Mesenchymal stem cell (in vitro differentiated cells and primary cell): ENCODE results near the gene HDAC4.

Source experiments
- DNase-seq: peaks from one replicate; pipeline ENCODE4 v3.0.0-alpha.2; 2013
- H2AFZ ChIP-seq: one replicate; pipeline ENCODE4 v1.6.1; 2013; ENCODE audit warnings: low read depth, mild to moderate bottlenecking, control low read depth, inconsistent platforms, low read length, moderate library complexity
- H2AK5ac ChIP-seq: 2 replicates; pipeline ENCODE4 v1.6.1; 2013; ENCODE audit warnings: low read length, moderate library complexity, mild to moderate bottlenecking, inconsistent platforms; ENCODE audit not compliant: severe bottlenecking
- H2BK120ac ChIP-seq: one replicate; pipeline ENCODE4 v1.6.1; 2013; ENCODE audit warnings: low read depth, mild to moderate bottlenecking, inconsistent platforms, low read length, moderate library complexity
- H2BK12ac ChIP-seq, 2 experiments: one replicate each; pipeline ENCODE4 v1.6.1; 2013; ENCODE audit warnings: inconsistent platforms in 2 of 2, low read length in 2 of 2, mild to moderate bottlenecking in 2 of 2, moderate library complexity in 2 of 2, control low read depth in 1 of 2
- H2BK15ac ChIP-seq: one replicate; pipeline ENCODE4 v1.6.1; 2013; ENCODE audit warnings: mild to moderate bottlenecking, low read depth, inconsistent platforms; ENCODE audit not compliant: poor library complexity, severe bottlenecking
- H2BK5ac ChIP-seq: 2 replicates; pipeline ENCODE4 v1.6.1; 2013; ENCODE audit warnings: low read depth, mild to moderate bottlenecking, low read length, control low read depth, inconsistent platforms; ENCODE audit not compliant: poor library complexity, severe bottlenecking
- H3K14ac ChIP-seq, 2 experiments: one replicate each; pipeline ENCODE4 v1.6.1; 2013; ENCODE audit warnings: inconsistent platforms in 2 of 2, low read length in 2 of 2, control low read depth in 1 of 2, mild to moderate bottlenecking in 1 of 2, moderate library complexity in 1 of 2
- H3K18ac ChIP-seq, 2 experiments: one replicate each; pipeline ENCODE4 v1.6.1; 2013; ENCODE audit warnings: inconsistent platforms in 2 of 2, low read length in 2 of 2, control low read depth in 1 of 2, low read depth in 1 of 2, mild to moderate bottlenecking in 1 of 2
- H3K23ac ChIP-seq, 2 experiments: one replicate each; pipeline ENCODE4 v1.6.1; 2013; ENCODE audit warnings: inconsistent platforms in 2 of 2, low read length in 2 of 2, mild to moderate bottlenecking in 2 of 2, moderate library complexity in 2 of 2, control low read depth in 1 of 2
- H3K27ac ChIP-seq: 2 replicates; pipeline ENCODE4 v1.5.1; 2013; ENCODE audit warnings: mild to moderate bottlenecking, moderate library complexity, low read length, control low read depth, inconsistent platforms; ENCODE audit not compliant: poor library complexity, severe bottlenecking
- H3K27me3 ChIP-seq, 2 experiments: 2 replicates each; pipeline versions ENCODE4 v1.6.1 to v1.7.0; 2013; ENCODE audit warnings: low read length in 2 of 2, mild to moderate bottlenecking in 2 of 2, moderate library complexity in 2 of 2, control low read depth in 1 of 2, inconsistent platforms in 1 of 2; ENCODE audit not compliant: control insufficient read depth in 1 of 2, insufficient read depth in 1 of 2
- H3K36me3 ChIP-seq, 2 experiments: 2 replicates each; pipeline versions ENCODE4 v1.6.1 to v1.7.0; 2013; ENCODE audit warnings: low read length in 2 of 2, control low read depth in 1 of 2, inconsistent platforms in 1 of 2, low read depth in 1 of 2, mild to moderate bottlenecking in 1 of 2; ENCODE audit not compliant: insufficient read depth in 2 of 2, control insufficient read depth in 1 of 2
- H3K4ac ChIP-seq, 2 experiments: one replicate each; pipeline ENCODE4 v1.6.1; 2013; ENCODE audit warnings: inconsistent platforms in 2 of 2, low read length in 2 of 2, mild to moderate bottlenecking in 2 of 2, moderate library complexity in 2 of 2, control low read depth in 1 of 2, low read depth in 1 of 2
- H3K4me1 ChIP-seq: 2 replicates; pipeline ENCODE4 v1.6.1; 2013; ENCODE audit warnings: low read depth, low read length, control low read depth; ENCODE audit not compliant: control insufficient read depth, insufficient read depth
- H3K4me2 ChIP-seq: 2 replicates; pipeline ENCODE4 v1.6.1; 2013; ENCODE audit warnings: low read length, mild to moderate bottlenecking, inconsistent platforms; ENCODE audit not compliant: poor library complexity, severe bottlenecking
- H3K4me3 ChIP-seq, 2 experiments: 2 replicates each; pipeline versions ENCODE4 v1.5.1 to v1.7.0; 2013; ENCODE audit warnings: low read length in 2 of 2, mild to moderate bottlenecking in 2 of 2, control low read depth in 1 of 2, low read depth in 1 of 2; ENCODE audit not compliant: insufficient read depth in 1 of 2
- H3K79me1 ChIP-seq: replicated peaks from 2 replicates; pipeline ENCODE4 v1.6.1; 2013; ENCODE audit warnings: mild to moderate bottlenecking, control low read depth, low read length, inconsistent platforms; ENCODE audit not compliant: poor library complexity, severe bottlenecking
- H3K9ac ChIP-seq: 2 replicates; pipeline ENCODE4 v1.7.0; 2013; ENCODE audit warnings: mild to moderate bottlenecking, low read length, moderate library complexity
- H3K9me3 ChIP-seq: 2 replicates; pipeline ENCODE4 v1.7.0; 2013; ENCODE audit warnings: mild to moderate bottlenecking, low read length; ENCODE audit not compliant: control insufficient read depth
- H4K8ac ChIP-seq: one replicate; pipeline ENCODE4 v1.6.1; 2013; ENCODE audit warnings: inconsistent platforms, mild to moderate bottlenecking, low read length, moderate library complexity
- H4K91ac ChIP-seq: one replicate; pipeline ENCODE4 v1.6.1; 2013; ENCODE audit warnings: mild to moderate bottlenecking, low read length, inconsistent platforms
- WGBS: methylation state at CpG from one replicate; pipeline ENCODE4 v1.1.7; 2013; ENCODE audit warnings: mixed read lengths; 5-methylcytosine and 5-hydroxymethylcytosine counted together

The HDAC4 gene

DNA sequence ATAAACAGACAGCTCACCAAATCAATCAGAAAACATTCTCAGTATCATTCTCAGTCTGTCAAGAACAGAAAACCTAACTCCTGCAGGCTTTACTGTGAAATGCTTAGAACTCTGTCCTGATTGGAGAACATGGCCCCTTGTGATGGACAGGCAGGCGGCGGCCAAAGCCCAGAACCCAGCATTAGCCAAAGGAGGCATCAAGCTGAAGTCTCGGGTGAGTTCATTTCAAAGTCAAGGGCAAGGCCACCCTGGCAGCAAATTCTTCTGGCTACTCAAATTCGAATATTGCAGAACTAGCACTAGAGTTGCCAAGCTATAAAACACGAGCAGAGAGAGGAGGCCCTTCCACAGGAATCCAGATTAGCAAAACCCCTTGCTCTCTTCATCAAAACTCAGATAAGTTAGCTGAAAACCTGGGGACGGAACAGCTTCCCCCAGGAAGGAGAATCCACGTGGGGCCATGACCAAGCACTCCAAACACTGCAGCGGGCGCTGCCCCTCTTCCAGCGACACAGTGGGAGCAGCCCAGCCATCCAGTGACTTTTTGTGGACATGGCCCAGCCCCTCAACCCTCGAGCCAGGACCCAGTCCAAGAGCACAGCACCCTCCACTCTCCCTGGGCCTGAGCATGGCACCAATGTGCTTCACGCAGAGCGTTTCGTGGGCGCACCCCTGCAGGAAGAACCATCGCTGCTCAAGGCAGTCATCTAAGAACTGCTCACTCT, 98.6 kb downstream of the HDAC4 start:
- no peak overlapping the region for H2BK12ac ChIP-seq
- H3K23ac ChIP-seq, result no peak overlapping the region
- H3K27ac ChIP-seq, result no peak overlapping the region
- no peak overlapping the region for H4K8ac ChIP-seq
- no peak overlapping the region for H4K91ac ChIP-seq
- DNase-seq, result no peak
- H3K18ac ChIP-seq, result no peak overlapping the region
- H2BK120ac ChIP-seq, result no peak overlapping the region
- H3K36me3 ChIP-seq, result peaks cover 0 to 14% of the 10 kb centered on the region in 2 experiments
- H2BK5ac ChIP-seq, result no peak overlapping the region
- H3K9me3 ChIP-seq, result no peaks in the 10 kb centered on the region
- no peak overlapping the region for H2AK5ac ChIP-seq
- H3K9ac ChIP-seq, result no peak overlapping the region
- peaks cover 47% of the 10 kb centered on the region for H3K4me1 ChIP-seq
- H3K14ac ChIP-seq, result peak overlapping the region in 1 of 2 experiments; percentile 11
- peaks cover 51% of the 10 kb centered on the region for H3K79me1 ChIP-seq
- H2BK15ac ChIP-seq, result no peak overlapping the region
- H3K4me2 ChIP-seq, result no peak overlapping the region
- H2AFZ ChIP-seq, result no peak overlapping the region
- no peaks in the 10 kb centered on the region for H3K27me3 ChIP-seq
- 93% methylated on average over 16 of the region's 16 CpGs for WGBS
- H3K4me3 ChIP-seq, result no peak overlapping the region
- H3K4ac ChIP-seq, result no peak overlapping the region

DNA sequence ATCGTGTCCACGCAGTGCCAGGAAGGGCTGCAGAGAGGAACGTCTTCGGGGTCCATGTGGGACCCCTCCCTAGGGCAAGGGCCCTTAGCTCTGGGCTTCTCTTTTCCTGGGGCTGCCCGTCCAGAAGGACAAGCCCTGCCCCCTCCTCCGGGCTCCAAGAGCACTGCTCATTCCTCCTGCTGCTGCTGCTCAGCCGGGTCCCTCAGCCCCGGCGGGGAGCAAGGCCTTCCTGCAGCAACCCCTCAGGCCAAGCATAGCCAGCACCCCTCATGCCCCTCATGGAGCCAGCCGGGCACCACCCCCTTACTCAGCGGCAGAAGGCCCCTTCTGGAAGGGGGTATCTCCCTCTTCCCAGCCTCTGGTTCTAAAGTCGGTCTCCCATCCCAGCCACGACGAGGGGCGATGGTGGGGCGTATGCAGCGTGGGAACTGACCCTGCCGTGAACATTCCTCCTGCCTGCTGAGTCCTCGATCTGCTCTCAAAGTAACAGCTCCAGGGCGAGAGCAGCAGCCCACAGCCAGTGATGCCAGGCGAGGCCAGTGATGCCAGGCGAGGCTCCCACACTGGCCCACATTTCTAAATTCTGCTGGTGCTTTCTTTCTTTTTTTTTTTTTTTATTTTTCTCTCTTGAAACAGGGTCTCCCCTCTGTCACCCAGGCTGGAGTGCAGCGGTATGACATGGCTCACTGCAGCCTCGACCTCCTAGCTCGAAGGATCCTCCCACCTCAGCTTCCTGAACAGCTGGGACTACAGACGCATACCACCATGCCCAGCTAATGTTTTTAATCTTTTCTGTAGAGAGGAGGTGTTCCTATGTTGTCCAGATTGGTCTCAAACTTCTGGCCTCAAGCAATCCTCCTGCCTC, 99.7 kb downstream of the HDAC4 start:
- H2BK15ac ChIP-seq, result no peak overlapping the region
- no peak for DNase-seq
- 93% methylated on average over 25 of the region's 26 CpGs for WGBS

DNA sequence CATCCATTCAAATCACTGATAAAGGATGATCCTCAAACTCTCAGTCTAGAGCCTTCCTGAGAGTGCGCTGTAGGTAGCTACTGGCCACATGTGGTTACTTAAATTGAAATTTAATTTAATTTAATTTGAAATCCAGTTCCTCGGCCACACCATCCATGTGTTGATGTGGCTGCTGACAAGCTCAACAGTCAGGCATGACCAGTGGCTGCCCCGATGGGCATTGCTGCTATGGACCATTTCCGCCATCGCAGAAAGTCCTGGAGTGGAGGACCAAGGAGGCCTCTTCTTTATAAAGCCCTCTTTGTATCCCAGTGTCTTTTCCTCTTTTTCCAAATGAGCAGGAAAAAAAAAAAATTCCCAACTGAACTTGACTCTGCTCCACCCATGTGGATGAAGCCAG, 100.6 kb downstream of the HDAC4 start:
- Histone ChIP-seq H3K79me1 (peaks cover 44% of the 10 kb centered on the region), H2BK5ac (no peak overlapping the region), H2AFZ (no peak overlapping the region), H3K4ac (no peak overlapping the region), H2AK5ac (no peak overlapping the region), H4K8ac (no peak overlapping the region), H3K4me3 (peak overlapping the region in 1 of 2 experiments; percentile 78), H3K4me1 (peaks cover 58% of the 10 kb centered on the region), H3K27ac (no peak overlapping the region), H2BK120ac (no peak overlapping the region), H3K23ac (no peak overlapping the region), H2BK15ac (no peak overlapping the region), H3K18ac (no peak overlapping the region), H3K4me2 (no peak overlapping the region), H4K91ac (no peak overlapping the region), H2BK12ac (no peak overlapping the region), H3K36me3 (peaks cover 0 to 10% of the 10 kb centered on the region in 2 experiments), H3K9ac (peak overlapping the region; percentile 82), H3K9me3 (no peaks in the 10 kb centered on the region), H3K14ac (no peak overlapping the region), H3K27me3 (no peaks in the 10 kb centered on the region)
- WGBS, result 94% methylated on average over 4 of the region's 5 CpGs
- no peak for DNase-seq

More for the DNA sequence above, 99.7 kb downstream of the HDAC4 start:
- peak overlapping the region in 1 of 2 experiments; percentile 78 for H3K4me3 ChIP-seq
- H3K18ac ChIP-seq, result no peak overlapping the region
- peak overlapping the region; percentile 6 for H2AK5ac ChIP-seq
- H3K27ac ChIP-seq, result no peak overlapping the region
- no peak overlapping the region for H2AFZ ChIP-seq
- no peaks in the 10 kb centered on the region for H3K27me3 ChIP-seq
- no peak overlapping the region for H3K23ac ChIP-seq
- no peak overlapping the region for H4K8ac ChIP-seq
- H3K9me3 ChIP-seq, result no peaks in the 10 kb centered on the region
- peaks cover 57% of the 10 kb centered on the region for H3K4me1 ChIP-seq
- no peak overlapping the region for H3K4me2 ChIP-seq
- no peak overlapping the region for H3K14ac ChIP-seq
- no peak overlapping the region for H2BK12ac ChIP-seq
- no peak overlapping the region for H2BK120ac ChIP-seq
- no peak overlapping the region for H2BK5ac ChIP-seq
- no peak overlapping the region for H4K91ac ChIP-seq
- H3K36me3 ChIP-seq, result peaks cover 0 to 10% of the 10 kb centered on the region in 2 experiments
- peaks cover 42% of the 10 kb centered on the region for H3K79me1 ChIP-seq
- H3K4ac ChIP-seq, result no peak overlapping the region
- H3K9ac ChIP-seq, result peak overlapping the region; percentile 82
